Fibroblast of lung (primary cell): ENCODE results near the gene INTS1.

Source experiments
- EZH2 ChIP-seq: IDR thresholded peaks from 2 replicates; pipeline ENCODE4 v1.5.1; 2012; ENCODE audit warnings: low read length, control low read depth, mild to moderate bottlenecking; ENCODE audit errors: missing control alignments
- TF ChIP-seq, protein P1 (sequence below), 2 donors: IDR thresholded peaks in 1 of 2; conservative IDR thresholded peaks in 1 of 2; 1 replicate in 1 of 2; 2 replicates in 1 of 2; pipeline ENCODE4 v1.5.1; 2011 to 2012; ENCODE audit warnings: low read length in 2 of 2, control low read depth in 1 of 2, inconsistent platforms in 1 of 2, low read depth in 1 of 2, mild to moderate bottlenecking in 1 of 2

DNA sequence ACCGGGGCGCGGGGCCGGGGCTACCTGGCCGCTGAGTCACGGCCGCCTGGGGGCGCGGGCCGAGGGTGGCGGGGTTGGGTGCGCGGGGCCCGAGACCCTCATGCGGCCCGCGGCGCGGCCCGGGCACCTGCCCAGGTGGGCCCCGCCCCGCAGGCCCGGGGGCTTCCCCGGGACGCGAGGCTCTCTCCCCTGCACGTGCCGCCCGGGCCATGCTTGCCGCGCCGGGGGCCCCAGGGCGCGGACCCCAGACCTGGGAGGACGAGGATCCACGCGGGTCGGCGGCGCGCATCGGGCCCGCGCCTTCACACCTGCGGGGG is 26.7 kb upstream of the INTS1 start:
- no peak for TF ChIP-seq EZH2
- TF ChIP-seq, protein P1, sequence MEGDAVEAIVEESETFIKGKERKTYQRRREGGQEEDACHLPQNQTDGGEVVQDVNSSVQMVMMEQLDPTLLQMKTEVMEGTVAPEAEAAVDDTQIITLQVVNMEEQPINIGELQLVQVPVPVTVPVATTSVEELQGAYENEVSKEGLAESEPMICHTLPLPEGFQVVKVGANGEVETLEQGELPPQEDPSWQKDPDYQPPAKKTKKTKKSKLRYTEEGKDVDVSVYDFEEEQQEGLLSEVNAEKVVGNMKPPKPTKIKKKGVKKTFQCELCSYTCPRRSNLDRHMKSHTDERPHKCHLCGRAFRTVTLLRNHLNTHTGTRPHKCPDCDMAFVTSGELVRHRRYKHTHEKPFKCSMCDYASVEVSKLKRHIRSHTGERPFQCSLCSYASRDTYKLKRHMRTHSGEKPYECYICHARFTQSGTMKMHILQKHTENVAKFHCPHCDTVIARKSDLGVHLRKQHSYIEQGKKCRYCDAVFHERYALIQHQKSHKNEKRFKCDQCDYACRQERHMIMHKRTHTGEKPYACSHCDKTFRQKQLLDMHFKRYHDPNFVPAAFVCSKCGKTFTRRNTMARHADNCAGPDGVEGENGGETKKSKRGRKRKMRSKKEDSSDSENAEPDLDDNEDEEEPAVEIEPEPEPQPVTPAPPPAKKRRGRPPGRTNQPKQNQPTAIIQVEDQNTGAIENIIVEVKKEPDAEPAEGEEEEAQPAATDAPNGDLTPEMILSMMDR (conservative IDR thresholded peaks at IDR 0.05 in 1 of 2, IDR thresholded peaks at IDR 0.05 in 1 of 2; ENCODE audit: low read depth in 1 of 2, low read length in 2 of 2), result no peak
